Measurements from ENCODE around the gene GREB1L.

GRCh38 chr18:21502661-21503060, 260.6 kb downstream of the GREB1L start:
- no peak for TF ChIP-seq POLR2A (IDR thresholded peaks at IDR 0.05)
- TF ChIP-seq CTCF (IDR thresholded peaks at IDR 0.05) = no peak

Measured in tibial nerve (tissue), 3 donors.